Glutamatergic neuron (in vitro differentiated cells): Measurements from ENCODE around the gene ABHD2. TPM values are rescaled to one million over a fixed set of nuclear protein-coding genes. Genes with fewer than 3 reads are reported as not detected.

Experiments used
- DNase-seq: peaks from one replicate; pipeline ENCODE4 v3.0.0; 2022
- H3K27ac Mint-ChIP-seq: one replicate; pipeline ENCODE4 v1.8.0; 2020; ENCODE audit warnings: mild to moderate bottlenecking, mixed read lengths, inconsistent platforms; ENCODE audit not compliant: unreplicated experiment
- H3K27me3 Mint-ChIP-seq: one replicate; pipeline ENCODE4 v1.8.0; 2020; ENCODE audit warnings: mild to moderate bottlenecking, moderate library complexity, mixed read lengths, inconsistent platforms; ENCODE audit not compliant: unreplicated experiment
- H3K36me3 Mint-ChIP-seq: one replicate; pipeline ENCODE4 v1.8.0; 2020; ENCODE audit warnings: mild to moderate bottlenecking, mixed read lengths, inconsistent platforms; ENCODE audit not compliant: unreplicated experiment
- H3K4me1 Mint-ChIP-seq: one replicate; pipeline ENCODE4 v1.8.0; 2020; ENCODE audit warnings: mild to moderate bottlenecking, low read depth, mixed read lengths, inconsistent platforms; ENCODE audit not compliant: unreplicated experiment
- H3K4me3 Mint-ChIP-seq: one replicate; pipeline ENCODE4 v1.8.0; 2020; ENCODE audit warnings: mild to moderate bottlenecking, mixed read lengths, inconsistent platforms; ENCODE audit not compliant: unreplicated experiment
- H3K9me3 Mint-ChIP-seq: one replicate; pipeline ENCODE4 v1.8.0; 2020; ENCODE audit warnings: mild to moderate bottlenecking, moderate library complexity, mixed read lengths, inconsistent platforms; ENCODE audit not compliant: unreplicated experiment
- total RNA-seq: library from RNA; stranded (reverse); fragmentation: NEBNext Ultra II Directional; extraction: Animal tissue kit (Norgen Biotek cat#: 25700); gene quantifications from one replicate; pipeline ENCODE4 v1.2.1, GENCODE V29; 2021; ENCODE audit not compliant: unreplicated experiment
- TF ChIP-seq, protein P1 (sequence below): fragments of 200-600 bp; sonication (generic); IDR thresholded peaks from one replicate; pipeline ENCODE4 v1.5.0; 2021; ENCODE audit not compliant: partially characterized antibody, unreplicated experiment

The ABHD2 gene
- total RNA-seq, 1 donor from 2014 or later = 101 TPM

DNA sequence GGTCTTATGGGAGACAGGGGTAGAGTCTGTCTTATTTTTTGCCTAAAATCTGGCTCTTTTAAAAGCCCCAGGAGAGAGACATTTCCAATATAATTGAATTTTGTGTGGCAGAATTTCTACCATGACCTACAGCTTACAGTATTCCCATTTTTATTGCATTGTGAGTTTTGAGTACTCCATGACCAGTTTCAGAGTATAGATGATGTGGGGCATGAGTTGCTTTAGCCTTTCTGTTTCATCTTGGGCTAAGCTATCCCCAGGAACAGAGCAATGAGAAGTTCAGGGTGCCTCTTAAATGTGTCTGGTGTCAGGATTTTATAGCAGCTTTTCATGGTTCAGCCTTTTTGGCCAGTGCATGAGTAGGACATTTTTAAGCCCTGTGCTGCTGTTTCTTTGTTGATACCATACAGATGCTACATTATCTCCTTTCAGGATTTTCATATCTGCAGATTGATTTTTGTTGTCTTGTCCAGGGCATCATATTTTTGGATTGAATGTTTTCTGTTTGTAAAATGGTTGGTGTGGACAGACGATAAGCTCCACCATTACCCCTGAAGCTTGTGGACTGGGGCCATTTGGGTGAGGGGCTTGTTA, 3.5 kb downstream of the ABHD2 start:
- DNase-seq = no peak
- no peaks in the 10 kb centered on the region for H3K27me3 Mint-ChIP-seq
- peak overlapping the region; percentile 60 for H3K27ac Mint-ChIP-seq
- H3K36me3 Mint-ChIP-seq = no peaks in the 10 kb centered on the region
- peak overlapping the region; percentile 65 for H3K4me3 Mint-ChIP-seq
- peaks cover 28% of the 10 kb centered on the region for H3K4me1 Mint-ChIP-seq
- H3K9me3 Mint-ChIP-seq = peaks cover 5% of the 10 kb centered on the region
- TF ChIP-seq, protein P1, sequence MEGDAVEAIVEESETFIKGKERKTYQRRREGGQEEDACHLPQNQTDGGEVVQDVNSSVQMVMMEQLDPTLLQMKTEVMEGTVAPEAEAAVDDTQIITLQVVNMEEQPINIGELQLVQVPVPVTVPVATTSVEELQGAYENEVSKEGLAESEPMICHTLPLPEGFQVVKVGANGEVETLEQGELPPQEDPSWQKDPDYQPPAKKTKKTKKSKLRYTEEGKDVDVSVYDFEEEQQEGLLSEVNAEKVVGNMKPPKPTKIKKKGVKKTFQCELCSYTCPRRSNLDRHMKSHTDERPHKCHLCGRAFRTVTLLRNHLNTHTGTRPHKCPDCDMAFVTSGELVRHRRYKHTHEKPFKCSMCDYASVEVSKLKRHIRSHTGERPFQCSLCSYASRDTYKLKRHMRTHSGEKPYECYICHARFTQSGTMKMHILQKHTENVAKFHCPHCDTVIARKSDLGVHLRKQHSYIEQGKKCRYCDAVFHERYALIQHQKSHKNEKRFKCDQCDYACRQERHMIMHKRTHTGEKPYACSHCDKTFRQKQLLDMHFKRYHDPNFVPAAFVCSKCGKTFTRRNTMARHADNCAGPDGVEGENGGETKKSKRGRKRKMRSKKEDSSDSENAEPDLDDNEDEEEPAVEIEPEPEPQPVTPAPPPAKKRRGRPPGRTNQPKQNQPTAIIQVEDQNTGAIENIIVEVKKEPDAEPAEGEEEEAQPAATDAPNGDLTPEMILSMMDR = no peak

DNA sequence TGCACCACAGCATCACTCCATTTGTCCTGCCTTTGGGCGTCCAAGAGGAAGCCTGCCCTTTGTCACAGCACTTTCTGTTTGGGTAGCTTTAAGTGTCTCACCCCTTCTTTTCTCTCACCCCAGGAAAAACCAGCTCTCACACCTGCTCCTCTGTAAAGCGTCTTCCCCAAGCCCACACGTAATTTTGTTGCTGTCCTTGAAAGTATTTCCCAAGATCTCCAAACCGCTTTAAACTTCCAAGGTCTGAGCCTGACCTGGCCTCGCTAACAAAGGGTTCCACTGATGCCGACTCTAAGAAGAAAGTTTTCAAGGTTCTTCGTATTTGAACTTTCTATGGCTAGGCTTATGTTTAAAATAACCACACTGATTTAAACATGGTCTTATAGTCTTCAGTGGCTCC, 5.3 kb downstream of the ABHD2 start:
- Mint-ChIP-seq H3K4me1 (peaks cover 24% of the 10 kb centered on the region), H3K36me3 (no peaks in the 10 kb centered on the region), H3K4me3 (no peak overlapping the region), H3K27me3 (no peaks in the 10 kb centered on the region), H3K9me3 (peaks cover 5% of the 10 kb centered on the region), H3K27ac (no peak overlapping the region)
- TF ChIP-seq, protein P1 = no peak
- DNase-seq = no peak

DNA sequence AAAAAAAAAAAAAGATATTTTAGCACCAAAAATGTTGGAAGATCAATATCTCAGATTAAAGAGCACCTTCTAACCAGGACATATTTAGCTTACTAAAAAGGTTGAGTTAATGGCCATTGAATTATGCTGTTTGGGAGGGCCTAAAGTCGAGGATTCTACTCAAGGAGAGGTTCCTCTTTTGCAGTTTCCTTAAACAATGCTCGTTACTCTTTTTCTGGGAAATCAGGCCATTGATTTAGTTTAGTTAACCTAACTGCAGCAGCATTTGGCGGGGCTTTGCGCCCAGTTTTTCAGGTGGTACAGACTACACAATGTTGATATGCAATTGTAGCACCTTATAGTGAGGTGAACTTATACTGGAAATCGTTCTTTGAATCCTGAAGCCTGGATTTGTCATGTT, 6.8 kb downstream of the ABHD2 start:
- no peak for DNase-seq
- H3K27me3 Mint-ChIP-seq = no peaks in the 10 kb centered on the region
- peaks cover 19% of the 10 kb centered on the region for H3K4me1 Mint-ChIP-seq
- no peaks in the 10 kb centered on the region for H3K9me3 Mint-ChIP-seq
- TF ChIP-seq, protein P1 = no peak
- H3K4me3 Mint-ChIP-seq = no peak overlapping the region
- H3K36me3 Mint-ChIP-seq = no peaks in the 10 kb centered on the region
- H3K27ac Mint-ChIP-seq = no peak overlapping the region

DNA sequence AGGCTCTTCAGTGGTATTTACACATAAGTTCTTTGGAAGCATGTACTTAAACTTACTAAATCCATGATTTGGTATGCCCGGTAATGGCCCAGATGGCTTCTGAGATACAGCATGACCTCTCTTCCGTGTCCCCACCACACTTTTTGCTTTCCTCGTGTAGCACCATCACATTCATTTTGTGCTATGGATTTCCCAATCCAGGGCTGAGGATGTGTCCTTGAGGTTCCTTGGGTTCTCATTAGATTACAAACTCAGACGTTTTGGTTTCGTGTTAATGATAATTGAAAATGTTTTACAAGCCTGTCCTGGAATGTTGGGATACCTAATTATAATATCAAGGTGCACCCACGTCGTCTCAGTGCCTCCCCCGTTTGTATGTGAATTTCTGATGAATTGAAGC, 7.3 kb downstream of the ABHD2 start:
- H3K9me3 Mint-ChIP-seq = no peaks in the 10 kb centered on the region
- H3K4me3 Mint-ChIP-seq = no peak overlapping the region
- H3K36me3 Mint-ChIP-seq = no peaks in the 10 kb centered on the region
- TF ChIP-seq, protein P1 = no peak
- H3K4me1 Mint-ChIP-seq = peaks cover 19% of the 10 kb centered on the region
- H3K27me3 Mint-ChIP-seq = no peaks in the 10 kb centered on the region
- no peak overlapping the region for H3K27ac Mint-ChIP-seq
- DNase-seq = no peak

DNA sequence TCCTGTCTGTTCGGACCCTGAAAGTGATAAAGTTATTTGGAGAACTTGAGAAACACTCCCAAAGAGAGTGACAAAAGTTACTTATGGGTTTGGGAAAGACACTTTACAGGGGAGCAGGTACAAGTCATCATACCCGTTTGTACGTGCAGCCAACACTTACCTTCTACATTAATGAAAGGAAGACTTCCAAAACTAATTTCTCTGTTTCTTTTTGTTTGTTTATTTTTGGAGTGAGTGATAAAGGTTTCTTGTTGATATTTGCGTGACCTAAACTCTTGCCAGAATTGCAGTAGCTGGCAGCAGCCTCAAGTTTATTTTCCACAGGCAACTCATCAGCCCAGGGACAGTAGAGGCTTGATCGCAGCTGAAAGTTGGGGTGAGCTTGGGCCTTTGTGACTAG, 8.4 kb downstream of the ABHD2 start:
- TF ChIP-seq, protein P1 = no peak
- Mint-ChIP-seq H3K27ac (no peak overlapping the region), H3K27me3 (no peaks in the 10 kb centered on the region), H3K36me3 (no peaks in the 10 kb centered on the region), H3K4me1 (peaks cover 11% of the 10 kb centered on the region), H3K9me3 (no peaks in the 10 kb centered on the region), H3K4me3 (no peak overlapping the region)
- no peak for DNase-seq
